ENCODE data around the gene C20orf202. TPM values are rescaled to one million over a fixed set of nuclear protein-coding genes. Genes with fewer than 3 reads are reported as not detected.

C20orf202 gene
- total and polyA plus RNA-seq, 8 donors, result 0.13 to 0.23 (median 0.16) TPM; not detected in 4

DNA sequence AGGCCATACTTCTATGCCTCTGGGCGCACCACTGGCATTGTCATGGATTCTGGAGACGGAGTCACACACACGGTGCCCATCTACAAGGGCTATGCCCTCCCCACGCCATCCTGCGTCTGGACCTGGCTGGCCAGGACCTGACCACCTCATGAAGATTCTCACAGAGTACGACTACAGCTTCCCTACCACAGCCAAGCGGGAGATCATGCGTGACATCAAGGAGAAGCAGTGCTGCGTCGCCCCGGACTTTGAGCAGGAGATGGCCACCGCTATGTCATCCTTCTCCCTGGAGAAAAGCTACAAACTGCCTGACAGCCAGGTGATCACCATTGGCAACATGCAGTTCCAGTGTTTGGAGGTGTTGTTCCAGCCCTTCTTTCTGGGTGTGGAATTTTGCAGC, 42.3 kb upstream of the C20orf202 start:
- ATAC-seq (no peak), DNase-seq (no peak), FAIRE-seq (no peak)
- H3K4me1 ChIP-seq, result no peaks in the 10 kb centered on the region
- H3K27ac ChIP-seq, result no peak overlapping the region
- WGBS, 2 donors, result 95 to 98% methylated on average over 12 of the region's 12 CpGs
- intact Hi-C loops (cut with DNase I), result no loop called here
- no peak overlapping the region for H3K4me3 ChIP-seq
- peaks cover 2 to 45% (median 31%) of the 10 kb centered on the region in 3 donors for H3K36me3 ChIP-seq
- no peaks in the 10 kb centered on the region for H3K9me3 ChIP-seq
- TF ChIP-seq, protein P1, sequence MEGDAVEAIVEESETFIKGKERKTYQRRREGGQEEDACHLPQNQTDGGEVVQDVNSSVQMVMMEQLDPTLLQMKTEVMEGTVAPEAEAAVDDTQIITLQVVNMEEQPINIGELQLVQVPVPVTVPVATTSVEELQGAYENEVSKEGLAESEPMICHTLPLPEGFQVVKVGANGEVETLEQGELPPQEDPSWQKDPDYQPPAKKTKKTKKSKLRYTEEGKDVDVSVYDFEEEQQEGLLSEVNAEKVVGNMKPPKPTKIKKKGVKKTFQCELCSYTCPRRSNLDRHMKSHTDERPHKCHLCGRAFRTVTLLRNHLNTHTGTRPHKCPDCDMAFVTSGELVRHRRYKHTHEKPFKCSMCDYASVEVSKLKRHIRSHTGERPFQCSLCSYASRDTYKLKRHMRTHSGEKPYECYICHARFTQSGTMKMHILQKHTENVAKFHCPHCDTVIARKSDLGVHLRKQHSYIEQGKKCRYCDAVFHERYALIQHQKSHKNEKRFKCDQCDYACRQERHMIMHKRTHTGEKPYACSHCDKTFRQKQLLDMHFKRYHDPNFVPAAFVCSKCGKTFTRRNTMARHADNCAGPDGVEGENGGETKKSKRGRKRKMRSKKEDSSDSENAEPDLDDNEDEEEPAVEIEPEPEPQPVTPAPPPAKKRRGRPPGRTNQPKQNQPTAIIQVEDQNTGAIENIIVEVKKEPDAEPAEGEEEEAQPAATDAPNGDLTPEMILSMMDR (IDR thresholded peaks at IDR 0.05), result no peak
- H3K27me3 ChIP-seq, result no peaks in the 10 kb centered on the region

- Histone ChIP-seq H3K27me3 (no peaks in the 10 kb centered on the region), H3K36me3 (peaks cover 3 to 62% (median 44%) of the 10 kb centered on the region in 3 donors), H3K4me1 (no peaks in the 10 kb centered on the region), H3K4me3 (no peak overlapping the region), H3K27ac (no peak overlapping the region), H3K9me3 (no peaks in the 10 kb centered on the region)
- 98% methylated on average over 6 of the region's 6 CpGs for WGBS, 2 donors
- FAIRE-seq, result no peak
- intact Hi-C loops (cut with DNase I), result no loop called here
- no peak for ATAC-seq
- TF ChIP-seq, protein P1 (IDR thresholded peaks at IDR 0.05), result no peak
- DNase-seq, result no peak
Observed at GRCh38 chr20:1163105-1163504, 40.1 kb upstream of the C20orf202 start.

GRCh38 chr20:1163653-1164052, 39.6 kb upstream of the C20orf202 start:
- Histone ChIP-seq H3K4me1 (no peaks in the 10 kb centered on the region), H3K9me3 (no peaks in the 10 kb centered on the region), H3K27ac (no peak overlapping the region), H3K4me3 (no peak overlapping the region), H3K36me3 (peaks cover 3 to 68% (median 44%) of the 10 kb centered on the region in 3 donors), H3K27me3 (no peaks in the 10 kb centered on the region)
- WGBS, 2 donors, result 81 to 83% methylated on average over 2 of the region's 2 CpGs
- TF ChIP-seq, protein P1 (IDR thresholded peaks at IDR 0.05), result no peak
- no peak for DNase-seq
- intact Hi-C loops (cut with DNase I), result no loop called here
- ATAC-seq, result no peak
- no peak for FAIRE-seq

DNA sequence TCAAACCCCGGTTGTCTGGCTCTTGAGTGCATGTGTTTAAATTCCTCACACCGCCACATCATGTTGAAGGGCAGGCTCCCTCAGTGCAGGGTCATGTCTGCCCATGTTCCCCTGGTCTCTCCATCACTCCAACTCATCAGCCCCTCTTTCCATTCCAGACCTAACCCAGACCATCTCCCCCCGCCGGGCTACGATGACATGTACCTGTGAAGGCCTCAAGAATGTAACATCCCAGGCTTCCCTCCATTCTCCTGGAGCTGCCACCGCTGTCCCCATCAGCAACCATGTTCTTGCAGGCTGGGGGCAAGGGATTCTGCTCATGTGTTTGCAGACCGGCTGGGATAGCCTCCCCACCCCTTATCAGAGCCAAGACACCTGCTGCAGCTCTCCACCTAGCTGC, 38.4 kb upstream of the C20orf202 start:
- no peak overlapping the region for H3K27ac ChIP-seq
- H3K36me3 ChIP-seq, result peaks cover 3 to 76% (median 48%) of the 10 kb centered on the region in 3 donors
- 94 to 97% methylated on average over 7 of the region's 7 CpGs for WGBS, 2 donors
- no peaks in the 10 kb centered on the region for H3K27me3 ChIP-seq
- H3K9me3 ChIP-seq, result no peaks in the 10 kb centered on the region
- ATAC-seq (no peak), FAIRE-seq (no peak), DNase-seq (no peak)
- TF ChIP-seq, protein P1 (IDR thresholded peaks at IDR 0.05), result no peak
- no peaks in the 10 kb centered on the region for H3K4me1 ChIP-seq
- intact Hi-C loops (cut with DNase I), result no loop called here
- no peak overlapping the region for H3K4me3 ChIP-seq

DNA sequence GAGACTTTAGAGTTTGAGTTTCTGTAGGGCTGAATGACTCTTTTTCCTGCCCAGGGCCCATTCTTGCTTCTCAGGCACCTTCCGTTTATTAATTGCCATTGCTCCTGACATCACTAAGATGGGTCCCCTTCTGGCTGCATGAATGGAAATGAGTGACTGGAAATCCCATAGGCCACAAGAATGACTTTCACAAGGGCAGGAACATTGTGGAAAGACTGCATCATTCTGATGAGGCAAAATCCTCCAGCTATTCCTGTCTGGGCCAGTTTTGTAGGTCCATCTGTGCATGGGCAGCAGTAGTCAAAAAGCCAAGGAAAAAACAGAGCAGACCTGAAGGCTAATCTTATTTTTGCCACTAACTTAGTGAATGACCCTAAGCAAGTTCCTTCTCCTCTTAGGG, 37.7 kb upstream of the C20orf202 start:
- H3K36me3 ChIP-seq, result peaks cover 3 to 71% (median 48%) of the 10 kb centered on the region in 3 donors
- no peak for ATAC-seq
- FAIRE-seq, result no peak
- no peak overlapping the region for H3K4me3 ChIP-seq
- H3K4me1 ChIP-seq, result no peaks in the 10 kb centered on the region
- DNase-seq, result no peak
- TF ChIP-seq, protein P1 (IDR thresholded peaks at IDR 0.05), result no peak
- 91 to 93% methylated on average over 1 of the region's 1 CpG for WGBS, 2 donors
- H3K9me3 ChIP-seq, result no peaks in the 10 kb centered on the region
- intact Hi-C loops (cut with DNase I), result no loop called here
- H3K27me3 ChIP-seq, result no peaks in the 10 kb centered on the region
- H3K27ac ChIP-seq, result no peak overlapping the region

Data from pancreas (tissue), 10 donors.